B cell (primary cell): ENCODE measurements around the gene MRPS21. TPM values are rescaled to one million over a fixed set of nuclear protein-coding genes. Genes with fewer than 3 reads are reported as not detected.

Experiments
- ATAC-seq: fragments of 200-7000 bp; cut with Tn5 transposase; one replicate; pipeline ENCODE4 v1.10.0; 2021; ENCODE audit warnings: low read depth, mild to moderate bottlenecking, moderate number of reproducible peaks, moderate library complexity
- CTCF ChIA-PET: fragments of 350-600 bp; sonication (Branson Sonifier 250); formaldehyde crosslinking; loops from one replicate; lab custom pipeline; 2021; ENCODE audit warnings: antibody characterized with exemption, inconsistent platforms; lab: Charles Lee
- POLR2A ChIA-PET: fragments of 350-600 bp; sonication (Branson Sonifier 250); formaldehyde crosslinking; loops from one replicate; lab custom pipeline; 2021; ENCODE audit warnings: antibody characterized with exemption; lab: Charles Lee
- DNase-seq: peaks from one replicate; pipeline ENCODE4 v3.0.0; 2013
- H2AFZ ChIP-seq: 2 replicates; pipeline ENCODE4 v1.6.1; 2012; ENCODE audit warnings: mild to moderate bottlenecking, low read depth, low read length; ENCODE audit not compliant: insufficient read depth, poor library complexity, severe bottlenecking
- H3K27ac ChIP-seq, 2 donors: 1 replicate in 1 of 2; 2 replicates in 1 of 2; pipeline ENCODE4 v1.5.1; 2012 to 2013; ENCODE audit warnings: low read length in 2 of 2, mild to moderate bottlenecking in 2 of 2, moderate library complexity in 1 of 2
- H3K27me3 ChIP-seq, 4 experiments: fragments of 200-600 bp in 1 of 4; sonication (generic) in 1 of 4; replicated peaks in 1 of 4; 1 replicate in 2 of 4; 2 replicates in 2 of 4; pipeline versions ENCODE4 v1.6.1 to v1.7.0; 2013 to 2016; ENCODE audit warnings: low read length in 3 of 4, mild to moderate bottlenecking in 2 of 4, mixed read lengths in 1 of 4, moderate library complexity in 1 of 4; ENCODE audit not compliant: insufficient read depth in 4 of 4, control insufficient read depth in 3 of 4; ENCODE audit errors: control extremely low read depth in 1 of 4
- H3K36me3 ChIP-seq, 2 experiments: replicated peaks in 1 of 2; 1 replicate in 1 of 2; 2 replicates in 1 of 2; pipeline versions ENCODE4 v1.6.1 to v1.7.1; 2013; ENCODE audit warnings: low read length in 1 of 2; ENCODE audit not compliant: insufficient read depth in 2 of 2, control insufficient read depth in 1 of 2; ENCODE audit errors: control extremely low read depth in 1 of 2, extremely low read depth in 1 of 2
- H3K4me1 ChIP-seq, 2 donors: fragments of 200-600 bp in 1 of 2; sonication (generic) in 1 of 2; 1 replicate in 1 of 2; 2 replicates in 1 of 2; pipeline versions ENCODE4 v1.5.1 to v1.6.1; 2013 to 2017; ENCODE audit warnings: low read length in 2 of 2; ENCODE audit not compliant: control insufficient read depth in 2 of 2, insufficient read depth in 2 of 2
- H3K4me2 ChIP-seq: replicated peaks from 2 replicates; pipeline ENCODE3; 2012; ENCODE audit warnings: mild to moderate bottlenecking, low read depth, low read length; ENCODE audit not compliant: poor library complexity, severe bottlenecking
- H3K4me3 ChIP-seq, 5 experiments: fragments of 200-600 bp in 1 of 5; sonication (generic) in 1 of 5; 1 replicate in 3 of 5; 2 replicates in 2 of 5; pipeline versions ENCODE4 v1.5.1 to v1.7.0; 2011 to 2016; ENCODE audit warnings: low read length in 4 of 5, mild to moderate bottlenecking in 4 of 5, low read depth in 2 of 5, control low read depth in 1 of 5, moderate library complexity in 1 of 5; ENCODE audit not compliant: insufficient read depth in 1 of 5; ENCODE audit errors: control extremely low read depth in 1 of 5, extremely low read depth in 1 of 5
- H3K79me2 ChIP-seq: fragments of 200-600 bp; sonication (generic); one replicate; pipeline ENCODE4 v1.6.0; 2016; ENCODE audit warnings: low read length; ENCODE audit not compliant: control insufficient read depth, insufficient read depth
- H3K9ac ChIP-seq: fragments of 200-600 bp; sonication (generic); 2 replicates; pipeline ENCODE4 v1.6.1; 2017; ENCODE audit warnings: mild to moderate bottlenecking, low read length, moderate library complexity
- H3K9me3 ChIP-seq, 3 donors: one replicate each; pipeline versions ENCODE4 v1.6.1 to v1.7.1; 2013; ENCODE audit warnings: low read length in 2 of 3; ENCODE audit not compliant: control insufficient read depth in 2 of 3, insufficient read depth in 1 of 3; ENCODE audit errors: control extremely low read depth in 1 of 3
- H4K20me1 ChIP-seq: 2 replicates; pipeline ENCODE4 v1.6.0; 2012; ENCODE audit warnings: mild to moderate bottlenecking, low read length; ENCODE audit not compliant: insufficient read depth, control insufficient read depth, poor library complexity, severe bottlenecking
- H3K27ac Mint-ChIP-seq: one replicate; pipeline ENCODE4 v1.8.0; 2021; ENCODE audit warnings: mixed read lengths
- H3K27me3 Mint-ChIP-seq: one replicate; pipeline ENCODE4 v1.8.0; 2021; ENCODE audit warnings: mixed read lengths
- H3K4me1 Mint-ChIP-seq: one replicate; pipeline ENCODE4 v1.8.0; 2021; ENCODE audit warnings: mixed read lengths
- H3K4me3 Mint-ChIP-seq: one replicate; pipeline ENCODE4 v1.8.0; 2021; ENCODE audit warnings: mixed read lengths
- H3K9me3 Mint-ChIP-seq: one replicate; pipeline ENCODE4 v1.8.0; 2022; ENCODE audit warnings: mixed read lengths; ENCODE audit not compliant: insufficient read depth
- CTCF ChIP-seq: fragments of 200-600 bp; IDR thresholded peaks from one replicate; pipeline ENCODE4 v1.8.0; 2022; ENCODE audit warnings: antibody characterized with exemption, mild to moderate bottlenecking
- EZH2 ChIP-seq: IDR thresholded peaks from 2 replicates; pipeline ENCODE4 v1.6.1; 2012; ENCODE audit warnings: borderline replicate concordance, low read depth, mild to moderate bottlenecking, moderate library complexity, low read length; ENCODE audit not compliant: insufficient read depth, poor library complexity, severe bottlenecking
- WGBS: methylation state at CpG from one replicate; pipeline ENCODE4 v1.1.5; 2013; ENCODE audit warnings: missing lambda C conversion rate; ENCODE audit not compliant: insufficient coverage; 5-methylcytosine and 5-hydroxymethylcytosine counted together
- intact Hi-C: fragments of 100-400 bp; cut with micrococcal nuclease; formaldehyde crosslinking; loops from one replicate; pipeline ENCODE4 v1.10.0; 2022
- polyA plus RNA-seq: library from polyadenylated mRNA; depleted of rRNA; stranded (reverse); fragments of >200 nt; gene quantifications from 2 replicates; pipeline ENCODE4 v1.2.3, GENCODE V29; 2012
- total RNA-seq, 2 donors: library from RNA; stranded (reverse); fragments of 120-200 nt in 1 of 2; gene quantifications; 1 replicate in 1 of 2; 2 replicates in 1 of 2; pipeline versions ENCODE4 v1.2.3 to v1.2.4, GENCODE V29; 2013 to 2022

The MRPS21 gene
- total and polyA plus RNA-seq, 2 donors (not counting 1 experiment from before 2014, with no cell fraction given) = 50.1 to 60.4 TPM

GRCh38 chr1:150259217-150259616 lies 34.4 kb upstream of the MRPS21 start:
- WGBS = 89% methylated on average over 3 of the region's 4 CpGs
- Histone ChIP-seq H2AFZ (no peak overlapping the region), H3K4me3 (no peak overlapping the region), H3K27me3 (peaks cover 0 to 36% (median 24%) of the 10 kb centered on the region in 4 experiments), H3K79me2 (no peaks in the 10 kb centered on the region), H3K4me2 (no peak overlapping the region), H3K27ac (no peak overlapping the region), H3K4me1 (peaks cover 14 to 15% of the 10 kb centered on the region in 2 donors), H3K36me3 (no peaks in the 10 kb centered on the region), H4K20me1 (no peaks in the 10 kb centered on the region), H3K9me3 (no peaks in the 10 kb centered on the region), H3K9ac (no peak overlapping the region)
- Mint-ChIP-seq H3K27me3 (peaks cover 40% of the 10 kb centered on the region), H3K4me3 (no peak overlapping the region), H3K27ac (no peak overlapping the region), H3K4me1 (peaks cover 13% of the 10 kb centered on the region), H3K9me3 (no peaks in the 10 kb centered on the region)
- ChIA-PET CTCF (interaction anchor here (1.0 kb wide), 2 partner anchors 13 to 258 kb away, joined by 3 to 7 read pairs; partner anchors contain the start of gene C1orf54), POLR2A (no interaction called here)
- no peak for DNase-seq
- no peak for TF ChIP-seq CTCF
- TF ChIP-seq EZH2 = no peak
- no peak for ATAC-seq
- intact Hi-C loops = loop anchor here (10.0 kb wide), 1 partner anchor 736 kb away; no protein-coding TSS in a partner anchor

GRCh38 chr1:150259758-150260669 lies 33.6 kb upstream of the MRPS21 start:
- ChIA-PET CTCF (interaction anchor here (0.6 to 0.8 kb wide), 2 partner anchors 8 to 358 kb away, joined by 3 read pairs; no protein-coding TSS in a partner anchor), POLR2A (no interaction called here)
- Histone ChIP-seq H3K9me3 (no peaks in the 10 kb centered on the region), H4K20me1 (no peaks in the 10 kb centered on the region), H3K27ac (no peak overlapping the region), H3K4me3 (no peak overlapping the region), H3K4me2 (no peak overlapping the region), H2AFZ (no peak overlapping the region), H3K27me3 (peaks cover 0 to 36% (median 24%) of the 10 kb centered on the region in 4 experiments), H3K4me1 (peaks cover 14 to 15% of the 10 kb centered on the region in 2 donors), H3K79me2 (no peaks in the 10 kb centered on the region), H3K9ac (no peak overlapping the region), H3K36me3 (peaks cover 0 to 4% of the 10 kb centered on the region in 2 experiments)
- WGBS = 66% methylated on average over 7 of the region's 11 CpGs
- ATAC-seq (no peak), DNase-seq (no peak)
- TF ChIP-seq EZH2 = no peak
- TF ChIP-seq CTCF = no peak
- Mint-ChIP-seq H3K9me3 (no peaks in the 10 kb centered on the region), H3K4me1 (peaks cover 13% of the 10 kb centered on the region), H3K27me3 (peaks cover 40% of the 10 kb centered on the region), H3K4me3 (no peak overlapping the region), H3K27ac (no peak overlapping the region)
- intact Hi-C loops = loop anchor here (10.0 kb wide), 1 partner anchor 735 kb away; no protein-coding TSS in a partner anchor
